C1 segment of cervical spinal cord (tissue), 14 donors: ENCODE results near the gene ATG4D.

Experiments
- DNase-seq, 14 donors: peaks; one replicate each; lab custom pipeline; 2025; lab: John Stamatoyannopoulos, UW

The ATG4D gene

GRCh38 chr19:10574462-10574861 is 30.8 kb downstream of the ATG4D start:
- DNase-seq = no peak

GRCh38 chr19:10575011-10575716 is 31.5 kb downstream of the ATG4D start:
- no peak for DNase-seq

GRCh38 chr19:10577951-10578350 is 34.2 kb downstream of the ATG4D start:
- no peak for DNase-seq

- DNase-seq = peak in 13 of 14 donors; percentile 21 to 80 (median 66)
Observed at GRCh38 chr19:10580979-10581631, 37.4 kb downstream of the ATG4D start.

GRCh38 chr19:10582091-10582490 is 38.4 kb downstream of the ATG4D start:
- no peak for DNase-seq

- DNase-seq = no peak
Observed at GRCh38 chr19:10583036-10583776, 39.5 kb downstream of the ATG4D start.

- DNase-seq = no peak
Observed at GRCh38 chr19:10586396-10586795, 42.7 kb downstream of the ATG4D start.

GRCh38 chr19:10587022-10587838 is 43.5 kb downstream of the ATG4D start, which contains the start of gene AP1M2:
Gene AP1M2, minus strand, starts transcription at chr19:10587312. Its CDS starts 81 bp downstream, at chr19:10587231.
- no peak for DNase-seq

GRCh38 chr19:10587839-10588150 is 44.1 kb downstream of the ATG4D start:
- DNase-seq = no peak

GRCh38 chr19:10593148-10593547 is 49.4 kb downstream of the ATG4D start:
- DNase-seq = no peak

- peak in 10 of 14 donors; percentile 7 to 63 (median 36) for DNase-seq
Observed at GRCh38 chr19:10593820-10594637, 50.3 kb downstream of the ATG4D start.

GRCh38 chr19:10600149-10600548 is 56.4 kb downstream of the ATG4D start:
- no peak for DNase-seq

GRCh38 chr19:10601999-10602329 is 58.3 kb downstream of the ATG4D start:
- no peak for DNase-seq

GRCh38 chr19:10602330-10603083 is 58.8 kb downstream of the ATG4D start:
- peak in 13 of 14 donors; percentile 17 to 85 (median 61) for DNase-seq
